Cardiac fibroblast (primary cell): ENCODE results near the gene UTP25.

ENCODE experiments used
- DNase-seq, 2 donors: peaks; one replicate each; pipeline versions ENCODE4 v3.0.0 to v3.0.0-alpha.2; 2010; ENCODE audit warnings: low read depth in 2 of 2
- H3K4me3 ChIP-seq, 2 donors: replicated peaks in 1 of 2; 1 replicate in 1 of 2; 2 replicates in 1 of 2; pipeline ENCODE4 v1.5.1; 2011; ENCODE audit warnings: low read depth in 2 of 2, low read length in 2 of 2, mild to moderate bottlenecking in 2 of 2, moderate library complexity in 1 of 2
- CTCF ChIP-seq: IDR thresholded peaks from one replicate; pipeline ENCODE4 v1.5.1; 2011; ENCODE audit warnings: low read depth, mild to moderate bottlenecking, low read length, inconsistent platforms

Gene UTP25

GRCh38 chr1:209870151-209870831, 42.5 kb downstream of the UTP25 start:
- H3K4me3 ChIP-seq, result no peak overlapping the region
- no peak for DNase-seq
- no peak for TF ChIP-seq CTCF

GRCh38 chr1:209871006-209871405, 43.2 kb downstream of the UTP25 start:
- TF ChIP-seq CTCF, result no peak
- no peak overlapping the region for H3K4me3 ChIP-seq
- DNase-seq, result no peak

GRCh38 chr1:209871430-209871829, 43.7 kb downstream of the UTP25 start:
- DNase-seq, result no peak
- no peak overlapping the region for H3K4me3 ChIP-seq
- no peak for TF ChIP-seq CTCF

DNA sequence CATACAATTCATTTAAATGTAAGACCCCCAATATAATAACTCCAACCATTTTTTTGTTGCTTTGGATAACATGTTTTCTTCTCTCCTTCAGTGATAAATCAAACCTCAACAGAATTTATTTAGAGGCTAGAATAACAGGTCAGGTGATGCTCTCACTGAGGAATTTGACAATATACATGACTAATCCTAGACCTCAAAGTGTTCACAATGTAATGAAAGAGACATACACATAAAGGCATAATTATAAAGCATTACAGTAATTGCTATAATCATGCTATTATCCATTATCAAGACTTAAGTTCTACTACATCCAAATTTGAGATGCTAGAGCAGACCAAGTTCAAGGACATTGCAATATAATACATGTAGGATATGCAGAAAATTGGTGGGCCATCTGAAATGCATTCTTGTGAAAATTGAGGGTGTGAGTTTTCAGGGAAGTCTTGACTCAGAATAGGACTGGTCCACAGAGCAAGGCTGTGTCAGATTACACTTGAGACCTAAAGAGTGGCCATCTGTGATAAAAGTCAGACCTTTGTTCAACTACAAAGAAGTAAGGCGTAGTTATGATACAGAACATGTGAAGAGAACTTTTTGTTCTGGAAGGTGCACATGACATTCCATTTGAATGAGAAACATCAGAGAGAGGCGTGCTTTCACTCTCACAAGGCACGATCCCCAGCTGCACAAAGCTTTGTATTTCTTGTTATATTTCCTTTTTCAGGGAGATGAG, 45.5 kb downstream of the UTP25 start:
- TF ChIP-seq CTCF, result no peak
- DNase-seq, result peak; percentile 57 to 94
- H3K4me3 ChIP-seq, result no peak overlapping the region

GRCh38 chr1:209875515-209875914, 47.7 kb downstream of the UTP25 start:
- no peak overlapping the region for H3K4me3 ChIP-seq
- TF ChIP-seq CTCF, result peak; percentile 60
- peak; percentile 75 to 85 for DNase-seq

GRCh38 chr1:209876078-209876800, 48.5 kb downstream of the UTP25 start:
- TF ChIP-seq CTCF, result no peak
- no peak overlapping the region for H3K4me3 ChIP-seq
- DNase-seq, result no peak
